Smooth muscle cell (in vitro differentiated cells): ENCODE results near the gene ADPRS. TPM values are rescaled to one million over a fixed set of nuclear protein-coding genes. Genes with fewer than 3 reads are reported as not detected.
A peak's percentile ranks its signal among the peaks of the same experiment; 100 is the strongest.

Source experiments
- DNase-seq: peaks from one replicate; lab custom pipeline; 2025; ENCODE audit not compliant: unreplicated experiment; lab: John Stamatoyannopoulos, UW
- H2AFZ ChIP-seq: fragments of 200-600 bp; sonication (generic); 2 replicates; pipeline ENCODE4 v1.6.0; 2016; ENCODE audit warnings: antibody characterized with exemption, low read depth, mild to moderate bottlenecking
- H3F3A ChIP-seq: fragments of 200-600 bp; sonication (generic); 2 replicates; pipeline ENCODE4 v1.6.0; 2017; ENCODE audit warnings: antibody characterized with exemption, low read depth
- H3K27ac ChIP-seq: fragments of 200-600 bp; sonication (generic); 2 replicates; pipeline ENCODE4 v1.5.1; 2016; ENCODE audit warnings: low read depth, mild to moderate bottlenecking
- H3K27me3 ChIP-seq: fragments of 200-600 bp; sonication (generic); 2 replicates; pipeline ENCODE4 v1.6.1; 2016; ENCODE audit warnings: low read depth, mild to moderate bottlenecking
- H3K36me3 ChIP-seq: fragments of 200-600 bp; sonication (generic); 2 replicates; pipeline ENCODE4 v1.5.1; 2016; ENCODE audit warnings: low read depth
- H3K4me1 ChIP-seq: fragments of 200-600 bp; sonication (generic); 2 replicates; pipeline ENCODE4 v1.5.1; 2016; ENCODE audit warnings: low read depth
- H3K4me2 ChIP-seq: fragments of 200-600 bp; sonication (generic); 2 replicates; pipeline ENCODE4 v1.6.0; 2016; ENCODE audit warnings: mild to moderate bottlenecking
- H3K4me3 ChIP-seq: fragments of 200-600 bp; sonication (generic); 2 replicates; pipeline ENCODE4 v1.5.1; 2016; ENCODE audit warnings: mild to moderate bottlenecking
- H3K79me2 ChIP-seq: fragments of 200-600 bp; sonication (generic); 2 replicates; pipeline ENCODE4 v1.6.0; 2016; ENCODE audit warnings: low read depth, mild to moderate bottlenecking
- H3K9ac ChIP-seq: fragments of 200-600 bp; sonication (generic); 2 replicates; pipeline ENCODE4 v1.6.0; 2016; ENCODE audit warnings: low read depth
- H3K9me3 ChIP-seq: fragments of 200-600 bp; sonication (generic); replicated peaks from 2 replicates; pipeline ENCODE4 v1.5.1; 2016; ENCODE audit warnings: low read depth
- H4K20me1 ChIP-seq: fragments of 200-600 bp; sonication (generic); 2 replicates; pipeline ENCODE4 v1.6.0; 2016; ENCODE audit warnings: low read depth
- WGBS: methylation state at CpG from one replicate; pipeline ENCODE4 v1.1.7; 2016; ENCODE audit warnings: low lambda C conversion rate; 5-methylcytosine and 5-hydroxymethylcytosine counted together
- polyA plus RNA-seq: library from polyadenylated mRNA; unstranded; fragments of >200 nt; fragmentation: Nextera tagmentation; extraction: Ambion mirVana; gene quantifications from 2 replicates; pipeline ENCODE4 v1.2.1, GENCODE V29; 2016
- total RNA-seq: library from RNA; depleted of rRNA; stranded (reverse); fragments of >200 nt; gene quantifications from 2 replicates; pipeline ENCODE4 v1.2.3, GENCODE V29; 2014
- TF ChIP-seq, protein P1 (sequence below): fragments of 200-600 bp; sonication (generic); IDR thresholded peaks from 2 replicates; pipeline ENCODE4 v1.5.1; 2017; ENCODE audit warnings: borderline replicate concordance, mild to moderate bottlenecking, antibody characterized with exemption; ENCODE audit not compliant: insufficient read depth, poor library complexity, severe bottlenecking

Gene ADPRS
- total and polyA plus RNA-seq, 2 experiments from 2014 or later = 31.0 to 38.8 TPM

- TF ChIP-seq, protein P1, sequence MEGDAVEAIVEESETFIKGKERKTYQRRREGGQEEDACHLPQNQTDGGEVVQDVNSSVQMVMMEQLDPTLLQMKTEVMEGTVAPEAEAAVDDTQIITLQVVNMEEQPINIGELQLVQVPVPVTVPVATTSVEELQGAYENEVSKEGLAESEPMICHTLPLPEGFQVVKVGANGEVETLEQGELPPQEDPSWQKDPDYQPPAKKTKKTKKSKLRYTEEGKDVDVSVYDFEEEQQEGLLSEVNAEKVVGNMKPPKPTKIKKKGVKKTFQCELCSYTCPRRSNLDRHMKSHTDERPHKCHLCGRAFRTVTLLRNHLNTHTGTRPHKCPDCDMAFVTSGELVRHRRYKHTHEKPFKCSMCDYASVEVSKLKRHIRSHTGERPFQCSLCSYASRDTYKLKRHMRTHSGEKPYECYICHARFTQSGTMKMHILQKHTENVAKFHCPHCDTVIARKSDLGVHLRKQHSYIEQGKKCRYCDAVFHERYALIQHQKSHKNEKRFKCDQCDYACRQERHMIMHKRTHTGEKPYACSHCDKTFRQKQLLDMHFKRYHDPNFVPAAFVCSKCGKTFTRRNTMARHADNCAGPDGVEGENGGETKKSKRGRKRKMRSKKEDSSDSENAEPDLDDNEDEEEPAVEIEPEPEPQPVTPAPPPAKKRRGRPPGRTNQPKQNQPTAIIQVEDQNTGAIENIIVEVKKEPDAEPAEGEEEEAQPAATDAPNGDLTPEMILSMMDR = no peak
- H3K27me3 ChIP-seq = no peaks in the 10 kb centered on the region
- no peaks in the 10 kb centered on the region for H3K36me3 ChIP-seq
- no peaks in the 10 kb centered on the region for H3K9me3 ChIP-seq
- H3K4me2 ChIP-seq = no peak overlapping the region
- no peaks in the 10 kb centered on the region for H3K79me2 ChIP-seq
- DNase-seq = no peak
- no peaks in the 10 kb centered on the region for H4K20me1 ChIP-seq
- no peak overlapping the region for H3K27ac ChIP-seq
- WGBS = 82% methylated on average over 3 of the region's 3 CpGs
- H3K9ac ChIP-seq = no peak overlapping the region
- H3K4me1 ChIP-seq = peaks cover 13% of the 10 kb centered on the region
- no peak overlapping the region for H3K4me3 ChIP-seq
- no peaks in the 10 kb centered on the region for H3F3A ChIP-seq
- no peak overlapping the region for H2AFZ ChIP-seq
Measured at GRCh38 chr1:36081926-36082485, 6.7 kb upstream of the ADPRS start.

DNA sequence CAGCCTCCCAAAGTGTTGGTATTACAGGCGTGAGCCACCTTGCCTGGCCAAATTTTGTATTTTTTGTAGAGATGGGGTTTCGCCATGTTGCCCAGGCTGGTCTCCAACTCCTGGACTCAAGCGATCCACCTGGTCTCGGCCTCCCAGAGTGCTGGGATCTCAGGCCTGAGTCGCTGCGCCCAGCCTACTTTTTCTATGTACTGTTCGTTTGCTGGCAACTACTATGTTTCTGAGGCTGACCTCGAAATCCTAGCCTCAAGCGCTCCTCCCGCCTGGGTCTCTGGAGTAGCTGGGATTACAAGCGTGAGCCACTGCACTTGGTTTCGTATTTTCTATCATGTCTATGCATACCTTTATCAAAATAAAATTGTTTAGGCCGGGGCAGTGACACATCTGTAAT, 5.5 kb upstream of the ADPRS start:
- TF ChIP-seq, protein P1 = no peak
- no peaks in the 10 kb centered on the region for H3K9me3 ChIP-seq
- peaks cover 15% of the 10 kb centered on the region for H3K4me1 ChIP-seq
- no peak for DNase-seq
- no peaks in the 10 kb centered on the region for H4K20me1 ChIP-seq
- no peaks in the 10 kb centered on the region for H3K36me3 ChIP-seq
- H3K4me3 ChIP-seq = no peak overlapping the region
- H3K4me2 ChIP-seq = peak overlapping the region; percentile 98
- H3F3A ChIP-seq = no peaks in the 10 kb centered on the region
- no peak overlapping the region for H2AFZ ChIP-seq
- no peak overlapping the region for H3K9ac ChIP-seq
- H3K27ac ChIP-seq = no peak overlapping the region
- WGBS = 92% methylated on average over 13 of the region's 13 CpGs
- H3K79me2 ChIP-seq = no peaks in the 10 kb centered on the region
- no peaks in the 10 kb centered on the region for H3K27me3 ChIP-seq

- TF ChIP-seq, protein P1 = no peak
- WGBS = 25% methylated on average over 26 of the region's 59 CpGs
Measured at GRCh38 chr1:36083635-36084496, 4.8 kb upstream of the ADPRS start, which contains the start of gene TEKT2. Gene TEKT2 (plus strand): TSS chr1:36084094. CDS start chr1:36084922, 828 bp downstream.

More at GRCh38 chr1:36083635-36084496, 4.8 kb upstream of the ADPRS start, which contains the start of gene TEKT2:
- Histone ChIP-seq H3K4me1 (peaks cover 19% of the 10 kb centered on the region), H3K4me3 (peak within 1 kb of the TSS; percentile 76), H3K36me3 (no peaks in the 10 kb centered on the region), H4K20me1 (no peaks in the 10 kb centered on the region), H3K9ac (peak within 1 kb of the TSS; percentile 90), H3K79me2 (peaks cover under 1% of the 10 kb centered on the region), H2AFZ (peak within 1 kb of the TSS; percentile 86), H3F3A (no peaks in the 10 kb centered on the region), H3K27me3 (no peaks in the 10 kb centered on the region), H3K4me2 (peak within 1 kb of the TSS; percentile 98), H3K9me3 (no peaks in the 10 kb centered on the region), H3K27ac (peak within 1 kb of the TSS; percentile 38)
- DNase-seq = peak; percentile 34
